ENCODE results near the gene CLMN. TPM values are rescaled to one million over a fixed set of nuclear protein-coding genes. Genes with fewer than 3 reads are reported as not detected.

Gene CLMN
- total and polyA plus RNA-seq, 4 donors: 4.5 to 33.5 (median 11.7) TPM

GRCh38 chr14:95190857-95191256, 128.9 kb downstream of the CLMN start:
- no peak overlapping the region for H3K9ac ChIP-seq (ENCODE audit: insufficient read depth in 1 of 2, low read length in 2 of 2)
- no peak overlapping the region for H3K27ac ChIP-seq (ENCODE audit: low read depth in 1 of 2, low read length in 1 of 2)
- H3K27me3 ChIP-seq (ENCODE audit: control insufficient read depth in 3 of 3, insufficient read depth in 3 of 3, low read length in 2 of 3): no peaks in the 10 kb centered on the region
- DNase-seq (no peak), ATAC-seq (ENCODE audit: insufficient read depth, low FRiP score) (no peak)
- no peak for TF ChIP-seq CTCF (IDR thresholded peaks at IDR 0.05; ENCODE audit: control extremely low read depth, extremely low read depth)
- no peak overlapping the region for H3K4me3 ChIP-seq
- 92% methylated on average over 7 of the region's 7 CpGs for WGBS, 2 donors
- H3K36me3 ChIP-seq (ENCODE audit: control insufficient read depth in 4 of 4, insufficient read depth in 4 of 4, low read length in 4 of 4): peaks cover 0 to 3% (median 0%) of the 10 kb centered on the region in 4 donors
- peaks cover 6 to 47% (median 11%) of the 10 kb centered on the region in 5 donors for H3K4me1 ChIP-seq (ENCODE audit: control insufficient read depth in 5 of 5, insufficient read depth in 5 of 5, low read length in 5 of 5)
- no peaks in the 10 kb centered on the region for H3K9me3 ChIP-seq (ENCODE audit: control insufficient read depth in 4 of 4, insufficient read depth in 3 of 4, low read length in 3 of 4)

GRCh38 chr14:95190346-95190840, 129.3 kb downstream of the CLMN start:
- TF ChIP-seq CTCF (IDR thresholded peaks at IDR 0.05; ENCODE audit: control extremely low read depth, extremely low read depth): no peak
- Histone ChIP-seq H3K9ac (ENCODE audit: insufficient read depth in 1 of 2, low read length in 2 of 2) (no peak overlapping the region), H3K4me1 (ENCODE audit: control insufficient read depth in 5 of 5, insufficient read depth in 5 of 5, low read length in 5 of 5) (peaks cover 6 to 52% (median 13%) of the 10 kb centered on the region in 5 donors), H3K27me3 (ENCODE audit: control insufficient read depth in 3 of 3, insufficient read depth in 3 of 3, low read length in 2 of 3) (no peaks in the 10 kb centered on the region), H3K4me3 (no peak overlapping the region), H3K9me3 (ENCODE audit: control insufficient read depth in 4 of 4, insufficient read depth in 3 of 4, low read length in 3 of 4) (no peaks in the 10 kb centered on the region), H3K27ac (ENCODE audit: low read depth in 1 of 2, low read length in 1 of 2) (no peak overlapping the region), H3K36me3 (ENCODE audit: control insufficient read depth in 4 of 4, insufficient read depth in 4 of 4, low read length in 4 of 4) (peaks cover 0 to 3% (median 0%) of the 10 kb centered on the region in 4 donors)
- no peak for ATAC-seq (ENCODE audit: insufficient read depth, low FRiP score)
- no peak for DNase-seq
- 63 to 68% methylated on average over 4 of the region's 4 CpGs for WGBS, 2 donors

GRCh38 chr14:95189367-95190132, 130.2 kb downstream of the CLMN start:
- no peak overlapping the region for H3K27ac ChIP-seq (ENCODE audit: low read depth in 1 of 2, low read length in 1 of 2)
- no peak for TF ChIP-seq CTCF (IDR thresholded peaks at IDR 0.05; ENCODE audit: control extremely low read depth, extremely low read depth)

More at GRCh38 chr14:95189367-95190132, 130.2 kb downstream of the CLMN start:
- Histone ChIP-seq H3K4me1 (ENCODE audit: control insufficient read depth in 5 of 5, insufficient read depth in 5 of 5, low read length in 5 of 5) (peaks cover 6 to 55% (median 21%) of the 10 kb centered on the region in 5 donors), H3K36me3 (ENCODE audit: control insufficient read depth in 4 of 4, insufficient read depth in 4 of 4, low read length in 4 of 4) (peaks cover 0 to 3% (median 0%) of the 10 kb centered on the region in 4 donors), H3K9me3 (ENCODE audit: control insufficient read depth in 4 of 4, insufficient read depth in 3 of 4, low read length in 3 of 4) (no peaks in the 10 kb centered on the region), H3K4me3 (no peak overlapping the region), H3K9ac (ENCODE audit: insufficient read depth in 1 of 2, low read length in 2 of 2) (no peak overlapping the region), H3K27me3 (ENCODE audit: control insufficient read depth in 3 of 3, insufficient read depth in 3 of 3, low read length in 2 of 3) (no peaks in the 10 kb centered on the region)
- ATAC-seq (ENCODE audit: insufficient read depth, low FRiP score): no peak
- 71 to 86% methylated on average over 5 of the region's 5 CpGs for whole genome bisulfite sequencing, 2 donors
- DNase-seq: peak; percentile 57 to 80 (median 75)

Measured in lung (tissue), 12 donors.